GM11168 (cell line): ENCODE results near the gene TCIRG1.

Source experiments
- in situ Hi-C: fragments of 300-500 bp; cut with MboI; formaldehyde crosslinking; loops from one replicate; pipeline ENCODE4 v1.12.0; 2022; ENCODE audit warnings: low sequenced_read_pairs; ENCODE audit not compliant: unreplicated experiment

The TCIRG1 gene

DNA sequence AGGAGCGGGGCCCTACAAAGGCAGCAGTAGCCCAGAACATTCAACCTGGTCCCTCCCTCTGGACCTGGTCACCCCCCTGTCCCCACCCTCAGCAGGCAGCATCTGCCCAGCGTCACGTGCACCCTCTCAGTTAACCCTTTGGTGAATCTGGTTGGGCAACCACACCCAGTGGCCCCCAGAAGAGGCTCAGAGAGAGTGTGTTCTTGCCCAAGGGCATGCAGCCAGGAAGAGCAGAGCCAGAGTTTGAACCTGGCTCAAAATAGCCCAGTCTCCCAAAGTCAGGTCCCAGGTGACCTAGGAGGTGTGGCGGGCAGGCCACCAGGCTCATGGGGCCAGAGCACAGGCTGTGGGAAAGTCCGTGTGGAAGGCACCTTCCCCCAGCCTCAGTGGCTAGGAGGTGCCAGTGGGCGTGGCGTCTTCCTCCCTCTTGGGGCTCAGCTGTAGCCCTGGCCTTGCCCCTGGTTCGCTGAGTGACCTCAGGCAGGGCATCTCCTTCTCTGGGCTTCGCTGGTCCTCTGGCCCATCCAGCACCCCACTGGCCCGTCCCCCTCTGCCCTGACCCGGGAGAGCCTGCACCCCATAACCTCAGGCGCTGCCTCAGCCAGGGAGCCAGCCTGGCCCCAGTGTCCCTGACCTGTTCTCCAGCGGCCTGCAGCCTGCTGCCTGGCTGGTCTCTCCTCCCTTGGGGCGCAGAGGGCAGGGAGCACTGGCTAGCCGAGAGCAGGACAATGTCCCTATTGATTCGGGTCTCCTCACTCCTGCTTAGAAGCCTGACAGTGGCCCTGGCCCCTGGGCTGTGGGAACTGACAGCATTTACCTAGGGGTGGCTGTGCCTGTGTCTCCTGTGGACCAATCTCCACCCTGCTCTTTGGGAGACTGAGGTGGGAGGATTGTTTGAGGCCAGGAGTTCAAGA is 21.7 kb upstream of the TCIRG1 start:
- in situ Hi-C loops, result no loop called here

DNA sequence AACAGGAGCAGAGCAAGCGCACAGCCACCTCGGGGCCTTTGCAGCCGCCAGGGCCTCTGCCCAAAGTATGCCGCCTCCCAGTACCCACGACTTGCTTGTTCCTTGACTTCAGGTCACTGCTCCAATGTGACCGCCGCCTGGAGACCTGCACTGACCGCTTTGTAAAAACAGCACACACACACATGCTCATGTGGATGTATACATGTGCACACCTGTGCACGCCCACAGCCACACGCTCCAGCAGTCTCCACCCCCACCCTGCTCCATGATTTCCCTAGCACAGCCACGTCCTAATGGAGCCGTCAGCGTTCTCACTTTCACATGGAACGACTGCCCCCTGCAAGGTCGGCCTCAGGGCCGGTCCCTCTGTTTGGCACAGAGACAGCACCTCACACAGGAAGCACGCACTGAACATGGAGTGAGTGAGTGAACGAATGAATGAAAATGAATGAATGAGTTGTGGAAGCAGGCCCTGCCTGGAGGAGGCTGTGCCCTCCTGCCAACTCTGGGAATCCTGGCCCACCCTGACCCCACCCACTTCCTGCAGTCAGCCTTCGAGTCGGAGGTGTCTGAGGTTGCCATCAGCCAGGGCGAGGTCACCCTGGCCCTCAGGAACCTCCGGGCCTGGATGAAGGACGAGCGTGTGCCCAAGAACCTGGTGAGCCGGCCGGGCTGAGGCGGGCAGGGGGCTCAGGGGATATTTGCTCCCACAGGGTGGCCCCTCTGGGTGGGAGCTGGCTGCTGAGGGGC is 20.7 kb upstream of the TCIRG1 start:
- in situ Hi-C loops, result no loop called here

DNA sequence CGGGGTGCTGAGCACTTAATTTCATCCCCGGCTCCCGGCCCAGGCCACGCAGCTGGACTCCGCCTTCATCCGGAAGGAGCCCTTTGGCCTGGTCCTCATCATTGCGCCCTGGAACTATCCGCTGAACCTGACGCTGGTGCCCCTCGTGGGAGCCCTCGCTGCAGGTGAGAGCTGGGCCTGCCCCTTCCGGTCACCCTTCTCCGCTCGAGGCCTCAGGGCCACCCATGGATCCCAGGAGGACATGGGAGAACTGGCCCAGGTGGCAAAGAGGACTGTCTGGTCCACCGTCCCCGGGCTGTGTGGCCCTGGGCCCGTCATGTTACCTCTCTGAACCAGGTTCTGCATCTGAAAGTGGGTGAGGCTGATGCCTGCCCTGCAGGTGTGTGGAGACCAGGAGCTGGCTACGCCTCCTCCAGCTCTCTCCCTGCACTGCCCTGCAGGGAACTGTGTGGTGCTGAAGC is 20.1 kb upstream of the TCIRG1 start:
- in situ Hi-C loops, result no loop called here

DNA sequence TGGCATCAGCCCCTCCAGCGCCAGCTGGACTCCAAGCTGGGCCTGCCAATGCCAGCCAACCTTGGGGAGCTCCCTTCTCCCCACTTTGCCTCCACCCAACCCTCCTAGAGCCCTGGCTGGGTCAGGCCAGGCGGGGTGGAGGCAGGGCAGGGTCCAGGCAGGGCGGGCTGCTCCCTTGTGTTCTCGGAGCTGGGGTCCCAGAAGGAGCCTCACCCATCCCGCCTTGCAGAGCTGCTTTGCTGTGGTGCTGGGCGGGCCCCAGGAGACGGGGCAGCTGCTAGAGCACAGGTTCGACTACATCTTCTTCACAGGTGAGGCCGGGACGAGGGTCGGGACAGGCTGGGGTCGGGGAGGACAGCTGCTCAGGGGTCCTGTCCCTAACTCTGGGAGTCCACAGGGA is 19.3 kb upstream of the TCIRG1 start:
- in situ Hi-C loops, result no loop called here

DNA sequence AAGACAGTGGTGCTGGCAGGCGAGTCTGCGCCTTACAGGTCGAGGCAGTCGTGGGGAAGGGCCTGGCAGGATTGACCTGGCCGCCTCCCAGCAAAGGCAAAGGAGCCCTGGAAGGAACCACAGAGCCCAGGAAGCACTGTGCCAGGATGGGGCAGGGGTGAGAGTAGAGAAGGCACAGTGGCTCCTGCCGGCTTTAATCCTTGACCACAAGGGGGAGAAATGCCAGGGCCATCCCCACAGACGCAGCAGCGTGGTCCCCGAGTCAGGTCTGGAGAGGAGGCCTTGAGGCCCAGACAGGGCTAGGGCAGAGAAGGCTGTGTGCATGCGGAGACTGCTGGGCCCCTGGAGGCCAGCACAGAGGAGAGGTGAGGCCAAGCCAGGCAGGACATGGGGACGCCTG is 18.2 kb upstream of the TCIRG1 start:
- in situ Hi-C loops, result no loop called here

DNA sequence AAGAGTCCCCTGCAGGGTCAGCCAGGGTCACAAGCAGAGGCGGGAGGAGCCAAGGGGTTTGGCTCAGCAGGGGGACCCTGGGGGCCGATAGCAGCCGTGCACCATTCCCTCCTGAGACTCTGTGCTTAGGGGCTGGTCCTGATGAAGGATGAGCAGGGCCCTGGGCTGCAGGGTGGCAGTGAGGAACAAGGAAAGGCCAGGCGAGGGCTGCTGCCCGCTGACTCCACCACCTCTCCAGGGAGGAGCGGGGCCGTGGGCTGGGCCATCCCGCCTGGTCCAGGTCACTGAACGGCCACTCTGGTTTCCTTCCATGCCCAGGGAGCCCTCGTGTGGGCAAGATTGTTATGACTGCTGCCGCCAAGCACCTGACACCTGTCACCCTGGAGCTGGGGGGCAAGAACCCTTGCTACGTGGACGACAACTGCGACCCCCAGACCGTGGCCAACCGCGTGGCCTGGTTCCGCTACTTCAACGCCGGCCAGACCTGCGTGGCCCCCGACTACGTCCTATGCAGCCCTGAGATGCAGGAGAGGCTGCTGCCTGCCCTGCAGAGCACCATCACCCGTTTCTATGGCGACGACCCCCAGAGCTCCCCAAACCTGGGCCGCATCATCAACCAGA is 17.5 kb upstream of the TCIRG1 start:
- in situ Hi-C loops, result no loop called here

DNA sequence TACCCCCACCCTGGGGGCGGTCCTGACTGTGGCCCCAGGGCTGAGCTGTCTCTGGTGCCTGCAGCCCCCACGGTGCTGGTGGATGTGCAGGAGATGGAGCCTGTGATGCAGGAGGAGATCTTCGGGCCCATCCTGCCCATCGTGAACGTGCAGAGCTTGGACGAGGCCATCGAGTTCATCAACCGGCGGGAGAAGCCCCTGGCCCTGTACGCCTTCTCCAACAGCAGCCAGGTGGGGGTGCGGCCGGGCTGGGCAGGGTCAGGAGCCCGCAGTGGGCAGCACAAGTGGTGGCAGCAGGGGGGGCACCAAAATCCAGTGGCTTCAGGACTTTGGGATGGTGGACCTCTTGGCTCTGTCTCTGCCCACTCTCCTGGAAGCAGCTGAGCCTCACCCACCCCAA is 16.3 kb upstream of the TCIRG1 start:
- in situ Hi-C loops, result no loop called here

DNA sequence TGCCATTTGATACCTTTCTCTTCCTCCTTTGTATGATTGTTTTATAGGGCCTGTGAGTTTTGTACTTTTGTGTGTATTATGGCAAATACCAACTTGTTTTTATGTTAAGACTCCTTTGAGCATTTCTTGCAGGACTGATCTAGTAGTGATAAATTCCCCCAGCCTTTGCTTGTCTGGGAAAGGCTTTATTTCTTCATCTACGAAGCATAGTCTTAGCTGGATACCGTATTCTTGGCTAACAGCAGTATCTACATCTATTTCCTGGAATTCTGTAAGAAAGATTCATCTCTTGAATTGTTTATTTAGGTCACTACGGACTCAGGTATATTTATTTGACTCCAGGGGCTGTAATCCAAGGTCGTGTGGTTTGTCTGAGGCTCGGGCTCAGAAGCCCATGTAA is 14.3 kb upstream of the TCIRG1 start:
- in situ Hi-C loops, result no loop called here

DNA sequence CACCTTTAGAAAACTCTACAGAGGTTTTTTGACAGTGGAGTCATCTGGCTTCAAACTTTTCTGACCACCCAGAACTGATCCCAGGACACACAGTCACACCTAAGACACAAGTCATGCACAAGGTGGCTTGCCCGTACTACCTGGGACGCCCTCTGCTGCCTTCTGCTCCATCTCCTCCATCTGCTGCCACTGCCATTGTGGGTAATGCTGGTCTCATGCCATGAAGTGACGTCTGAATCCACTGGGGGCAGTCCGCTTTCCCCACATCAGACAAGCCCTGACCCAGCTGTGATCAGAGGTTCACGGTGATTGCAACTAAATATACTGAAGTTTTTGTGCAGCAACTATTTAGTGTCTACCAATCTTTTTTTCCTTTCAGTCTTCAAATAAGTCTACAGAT is 13.8 kb upstream of the TCIRG1 start:
- in situ Hi-C loops, result no loop called here

DNA sequence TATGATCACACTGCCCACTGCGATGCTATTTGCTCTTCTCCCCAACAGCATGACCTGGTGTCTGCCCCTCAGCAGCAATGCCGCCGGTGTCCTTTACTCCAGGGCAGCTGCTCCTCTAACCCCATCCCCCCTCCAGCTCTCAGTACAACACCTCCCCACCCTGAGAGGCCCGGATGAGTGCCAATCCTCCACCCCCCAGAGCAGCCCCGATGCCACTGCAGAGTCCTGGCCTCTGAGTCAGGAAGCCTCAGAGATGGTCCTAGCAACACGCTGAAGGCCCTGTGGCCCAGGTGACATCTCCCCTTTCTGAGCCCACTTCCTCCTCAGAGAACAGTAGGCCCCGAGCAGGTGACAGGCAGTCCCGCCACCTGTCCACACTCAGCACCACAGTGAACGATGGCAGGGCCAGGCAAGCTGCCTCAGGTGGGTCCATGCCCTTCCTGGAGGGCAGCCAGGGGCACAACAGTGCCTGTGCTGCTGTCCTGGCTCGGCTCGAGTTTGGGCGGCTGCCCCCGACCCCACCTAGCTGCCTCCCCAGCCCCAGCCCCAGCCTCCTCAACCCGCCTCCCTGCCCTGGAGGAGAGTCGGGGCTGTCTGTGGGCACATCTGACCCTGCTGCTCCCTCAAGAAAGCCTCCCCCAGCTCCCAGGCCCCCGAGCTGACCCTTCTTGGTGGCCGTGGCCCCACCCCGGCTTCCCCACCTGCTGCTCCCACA is 12.3 kb upstream of the TCIRG1 start:
- in situ Hi-C loops, result no loop called here

DNA sequence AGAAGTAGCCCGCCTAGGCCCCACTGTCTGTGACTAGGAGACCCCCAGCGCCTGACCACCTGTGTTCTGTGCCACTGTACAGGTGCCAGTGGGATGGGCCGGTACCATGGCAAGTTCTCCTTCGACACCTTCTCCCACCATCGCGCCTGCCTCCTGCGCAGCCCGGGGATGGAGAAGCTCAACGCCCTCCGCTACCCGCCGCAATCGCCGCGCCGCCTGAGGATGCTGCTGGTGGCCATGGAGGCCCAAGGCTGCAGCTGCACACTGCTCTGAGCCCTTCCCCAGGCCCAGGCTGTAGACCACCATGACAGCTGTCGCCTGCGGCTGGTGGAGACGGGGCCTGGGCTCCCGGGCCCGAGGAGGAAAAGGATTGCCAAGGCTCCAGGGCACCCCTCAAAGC is 11.2 kb upstream of the TCIRG1 start:
- in situ Hi-C loops, result no loop called here

DNA sequence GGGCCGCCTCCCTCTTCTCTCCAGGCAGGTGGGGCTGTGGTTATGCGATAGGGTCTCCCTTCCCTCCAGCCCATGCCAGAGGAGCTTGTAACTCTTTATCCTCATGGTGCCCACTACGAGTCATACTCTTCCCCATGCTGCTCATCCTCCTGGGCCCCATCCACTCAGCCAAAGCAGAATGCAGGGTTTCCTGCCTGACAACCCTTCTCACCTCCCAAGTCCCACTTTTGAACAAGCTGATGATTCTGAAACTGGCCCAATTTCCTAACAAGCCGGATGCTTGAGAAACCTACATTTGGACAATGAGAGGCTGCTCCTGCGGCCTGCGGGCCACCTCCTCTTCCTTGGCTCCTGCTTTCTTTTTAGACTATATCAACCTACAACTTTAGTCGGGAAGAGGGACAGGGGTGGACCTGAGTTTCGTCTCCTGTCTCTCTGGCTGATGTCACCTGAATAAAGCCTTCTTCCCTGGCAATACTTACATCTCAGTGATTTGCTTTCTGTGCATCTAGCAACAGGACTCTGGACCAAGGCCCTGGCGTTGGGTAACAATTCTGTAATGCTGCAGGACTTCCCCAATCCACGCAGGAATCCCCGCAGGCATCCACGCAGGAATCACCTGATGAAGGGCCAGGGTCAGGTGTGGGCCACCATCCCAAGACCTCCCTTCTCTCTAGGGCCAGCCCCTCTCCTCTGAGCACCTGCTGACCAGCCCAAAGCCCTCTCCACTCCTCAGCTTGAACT is 9.9 kb upstream of the TCIRG1 start:
- in situ Hi-C loops, result no loop called here

DNA sequence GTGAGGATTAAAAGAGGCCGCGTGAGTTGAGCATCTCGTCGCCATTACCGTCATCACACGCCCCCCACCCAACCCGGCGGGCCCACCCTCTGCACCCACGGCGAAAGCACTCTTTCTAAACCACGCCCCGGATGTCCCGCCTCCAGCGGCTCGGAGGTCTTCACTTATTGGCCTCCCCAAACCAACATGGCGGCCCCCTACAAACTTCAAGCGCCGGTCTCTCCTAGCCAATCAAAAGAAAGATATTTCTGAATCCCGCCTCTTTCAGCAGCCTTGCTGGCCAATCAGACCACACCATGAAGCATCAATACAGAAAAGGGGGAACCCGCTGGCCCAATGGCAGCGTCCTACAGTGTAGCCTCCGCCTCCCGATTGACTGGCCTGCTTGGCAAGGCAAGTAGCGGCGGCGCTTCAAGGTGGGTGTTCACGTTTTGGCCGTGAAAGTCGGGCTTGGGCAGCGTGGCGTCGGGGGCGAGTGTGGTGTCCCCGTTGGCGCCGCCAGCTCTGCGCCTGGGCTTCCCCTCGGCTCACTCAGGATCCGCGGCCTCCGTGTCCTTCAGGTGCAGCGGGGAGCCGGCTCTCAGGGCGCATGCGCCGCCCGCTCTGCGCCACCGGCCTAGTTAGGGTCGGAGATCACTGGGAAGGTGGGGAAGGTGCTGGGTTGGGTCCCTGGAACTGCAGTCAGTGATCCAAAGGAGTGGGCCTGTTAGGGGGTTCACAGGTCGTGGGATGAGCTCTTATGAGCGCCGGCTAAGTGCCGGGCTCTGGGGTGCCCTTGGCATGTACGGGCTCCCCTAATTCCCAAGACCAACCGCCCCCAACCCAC is 8.3 kb upstream of the TCIRG1 start, which contains the start of gene NDUFS8:
NDUFS8 (plus strand) TSS at position 364 of the 826 bp plus-strand sequence. CDS start 1,471 bp downstream, outside the sequence.
- in situ Hi-C loops, result no loop called here

DNA sequence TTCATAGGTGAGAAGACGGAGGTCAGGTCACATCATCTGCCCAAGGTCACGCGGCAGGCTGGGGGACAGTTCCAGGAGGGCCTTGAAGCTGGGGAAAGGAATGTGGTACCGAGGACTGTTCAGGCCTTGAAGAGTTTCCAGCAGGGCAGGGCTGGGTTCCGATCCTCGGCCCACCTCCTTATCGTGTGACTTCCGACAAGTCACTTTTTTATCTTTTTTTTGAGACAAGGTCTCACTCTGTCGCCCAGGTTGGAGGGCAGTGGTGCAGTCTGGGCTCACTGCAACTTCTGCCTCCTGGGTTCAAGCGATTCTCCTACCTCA is 7.7 kb upstream of the TCIRG1 start:
- in situ Hi-C loops, result no loop called here

DNA sequence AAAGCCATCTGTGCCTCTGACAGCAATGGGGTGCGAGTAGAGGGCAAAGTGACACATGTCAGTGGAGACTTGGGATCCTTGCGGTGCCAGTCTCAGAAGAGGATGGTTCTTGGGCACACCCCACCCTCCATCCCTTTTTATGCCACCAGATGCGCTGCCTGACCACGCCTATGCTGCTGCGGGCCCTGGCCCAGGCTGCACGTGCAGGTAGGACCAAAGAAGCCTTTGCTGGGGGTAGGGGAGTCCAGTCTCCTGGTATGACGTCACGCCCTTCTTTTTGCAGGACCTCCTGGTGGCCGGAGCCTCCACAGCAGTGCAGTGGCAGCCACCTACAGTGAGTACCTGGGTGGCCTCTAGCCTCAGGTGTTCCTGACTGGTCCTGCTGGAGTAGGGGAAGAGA is 6.8 kb upstream of the TCIRG1 start:
- in situ Hi-C loops, result no loop called here

DNA sequence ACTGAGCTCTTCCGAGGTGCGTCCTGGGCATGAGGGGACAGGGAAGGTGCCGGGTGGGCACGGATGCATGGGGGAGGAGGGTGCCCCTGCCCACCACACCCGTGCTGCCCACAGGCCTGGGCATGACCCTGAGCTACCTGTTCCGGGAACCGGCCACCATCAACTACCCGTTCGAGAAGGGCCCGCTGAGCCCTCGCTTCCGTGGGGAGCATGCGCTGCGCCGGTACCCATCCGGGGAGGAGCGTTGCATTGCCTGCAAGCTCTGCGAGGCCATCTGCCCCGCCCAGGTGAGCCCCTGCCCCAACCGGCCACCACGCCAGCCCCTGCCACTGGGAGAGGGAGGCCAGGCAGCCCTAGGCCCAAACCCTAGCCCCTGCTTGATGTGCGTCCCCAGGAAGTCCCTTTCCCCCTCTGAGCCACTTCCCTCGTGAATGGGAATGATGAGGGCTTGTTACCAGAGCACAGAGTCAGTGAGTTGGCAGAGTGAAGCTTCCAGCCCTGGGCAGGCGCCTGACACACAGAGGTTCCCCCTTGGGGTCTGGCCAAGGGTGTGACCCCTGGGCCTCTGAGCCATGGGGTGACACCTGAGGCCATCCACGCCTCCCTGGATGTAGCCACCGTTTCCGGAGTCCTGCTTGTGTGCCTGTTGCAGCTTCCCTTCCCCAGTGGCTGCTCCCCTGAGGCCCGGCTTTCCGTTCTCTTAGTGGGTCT is 5.7 kb upstream of the TCIRG1 start:
- in situ Hi-C loops, result no loop called here

DNA sequence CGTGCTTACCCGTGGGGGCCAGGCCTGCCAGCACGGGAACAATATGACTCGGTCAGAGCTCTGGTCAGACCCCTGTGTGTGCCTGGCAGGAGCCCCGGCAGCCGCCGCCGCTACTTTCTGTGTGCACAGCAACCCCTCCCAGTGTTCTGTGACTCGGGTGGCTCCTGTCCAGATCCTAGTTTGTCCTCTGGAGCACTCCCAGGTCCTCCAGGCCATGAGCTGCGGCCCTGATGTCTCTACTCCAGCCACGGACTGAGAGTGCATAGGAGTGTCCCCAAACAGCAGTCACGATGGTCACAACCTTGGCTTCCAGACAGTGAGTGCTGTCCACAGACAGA is 5.1 kb upstream of the TCIRG1 start:
- in situ Hi-C loops, result no loop called here

DNA sequence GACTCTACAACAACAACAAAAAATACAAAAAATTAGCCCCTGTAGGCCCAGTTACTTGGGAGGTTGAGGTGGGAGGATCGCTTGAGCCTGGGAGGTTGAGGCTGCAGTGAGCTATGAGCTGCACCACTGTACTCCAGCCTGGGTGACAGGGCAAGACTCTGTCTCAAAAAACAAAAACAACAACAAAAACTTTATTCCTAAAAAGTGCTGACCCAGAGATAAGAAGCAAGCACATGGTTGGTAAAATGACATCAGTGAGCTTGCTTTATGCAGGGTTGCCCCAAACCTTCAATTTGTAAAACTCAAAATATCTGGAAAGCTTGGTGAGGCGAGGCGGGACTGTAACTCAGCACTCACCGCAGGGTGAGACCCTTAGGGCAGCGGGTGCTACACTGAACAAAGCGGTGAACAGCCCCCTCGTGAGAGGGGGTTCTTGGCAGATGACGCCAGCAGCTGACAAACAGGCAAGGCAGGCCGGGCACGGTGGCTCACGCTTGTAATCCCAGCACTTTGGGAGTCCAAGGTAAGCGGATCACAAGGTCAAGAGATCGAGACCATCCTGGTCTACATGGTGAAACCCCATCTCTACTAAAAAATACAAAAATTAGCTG is 3.5 kb upstream of the TCIRG1 start:
- in situ Hi-C loops, result no loop called here
